ENCODE results near the gene FNIP1.
"Not testable (repeated sequence)": the region's sequence is repeated elsewhere in the genome, so short reads cannot be mapped to it uniquely, and the experiment has no call there.

Gene FNIP1

DNA sequence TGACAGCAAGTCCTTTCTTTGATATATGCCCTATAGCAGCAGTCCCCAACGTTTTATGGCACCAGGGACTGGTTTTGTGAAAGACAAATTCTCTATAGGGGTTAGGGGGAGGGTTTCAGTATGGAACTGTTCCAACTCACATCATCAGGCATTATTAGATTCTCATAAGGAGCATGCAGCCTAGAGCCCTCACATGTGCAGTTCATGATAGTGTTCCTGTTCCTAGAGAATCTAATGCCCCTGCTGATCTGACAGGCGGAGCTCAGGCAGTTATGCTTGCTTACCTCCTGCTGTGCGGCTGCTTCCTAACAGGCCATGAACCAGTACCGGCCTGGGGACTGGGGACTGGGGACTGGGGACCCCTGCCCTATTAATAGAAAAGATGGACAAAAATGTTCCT, 159.1 kb downstream of the FNIP1 start:
- no peak for DNase-seq (ENCODE audit: low spot score)

DNA sequence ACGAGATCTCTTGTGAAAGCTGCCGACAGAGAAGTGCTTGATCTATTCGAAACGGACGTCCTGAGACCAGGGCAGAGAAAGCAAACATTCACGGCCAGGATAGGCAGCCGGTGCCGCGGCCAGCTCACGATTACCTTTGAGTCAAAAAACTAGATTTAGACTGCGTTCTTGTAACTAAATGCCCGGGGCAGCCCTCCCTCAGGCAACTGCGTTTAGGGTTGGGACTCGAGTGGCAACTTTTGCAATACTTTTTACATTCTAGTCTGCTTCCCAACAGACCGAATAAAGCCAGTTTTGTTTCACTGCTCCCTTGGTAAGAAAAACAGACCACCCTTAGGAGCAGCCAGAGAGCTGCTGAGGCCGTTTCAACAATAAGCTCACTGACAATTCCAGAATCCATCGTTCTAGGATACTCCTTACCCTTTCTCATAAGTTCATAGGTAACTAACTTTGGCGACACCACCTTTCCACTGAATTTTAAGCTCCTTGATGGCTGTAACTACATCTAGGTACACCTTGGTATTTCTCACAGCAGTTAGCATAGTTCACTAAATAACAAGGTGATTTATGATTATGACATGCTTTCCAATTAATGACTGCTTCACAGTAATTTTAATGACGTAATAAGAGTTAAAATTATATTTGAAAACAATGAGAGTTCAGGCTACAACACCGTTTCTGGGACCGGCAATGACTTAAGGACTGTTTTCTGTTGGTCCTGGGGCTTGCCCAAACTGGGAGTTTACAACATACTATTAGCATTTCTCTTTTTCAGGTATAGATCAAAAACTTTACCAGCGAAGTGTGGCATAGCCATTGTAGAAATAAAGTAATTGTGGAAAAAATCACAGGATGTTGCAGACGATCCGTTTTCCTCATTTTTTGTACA, 160.9 kb downstream of the FNIP1 start:
- DNase-seq (ENCODE audit: low spot score) = no peak

DNA sequence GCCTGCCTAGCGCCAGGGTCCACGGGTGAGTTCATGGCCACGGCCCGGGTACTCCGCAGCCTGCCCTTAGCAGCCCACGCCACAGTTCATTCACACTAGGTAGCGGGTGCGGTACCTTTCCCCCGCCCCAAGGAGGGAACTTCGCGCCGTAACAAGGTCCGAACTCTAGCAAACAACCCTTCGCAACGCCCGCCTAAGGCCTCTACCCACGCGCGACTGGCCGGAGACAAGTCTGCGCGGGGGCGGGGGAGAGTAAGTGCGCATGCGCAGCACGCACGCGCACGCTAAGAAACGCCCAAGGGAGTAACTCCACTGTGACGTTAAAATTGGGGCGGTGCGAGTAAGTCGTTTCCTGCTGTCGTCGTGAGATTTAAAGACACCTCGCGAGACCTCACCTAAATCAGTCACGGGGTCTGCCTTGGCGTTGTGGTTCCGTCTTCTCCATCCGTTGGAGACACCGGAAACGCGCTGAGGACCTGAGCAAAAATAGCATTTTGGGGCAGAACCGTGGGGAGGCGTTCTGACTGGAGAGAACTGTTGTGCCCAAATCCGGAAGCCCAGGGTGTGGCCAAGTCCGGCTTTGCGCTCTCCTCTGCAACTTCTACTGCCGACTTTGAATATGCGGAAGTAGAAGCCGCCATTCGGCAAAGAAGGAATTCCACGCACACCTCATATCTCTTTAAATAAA, 161.7 kb downstream of the FNIP1 start, which contains the start of gene RAPGEF6:
Gene RAPGEF6 (minus strand): TSS at position 234 of the 688 bp plus-strand sequence. CDS start 199 bp downstream, at position 35.
- peak; percentile 89 for DNase-seq (ENCODE audit: low spot score)

GRCh38 chr5:131634666-131634995, 162.2 kb downstream of the FNIP1 start:
- peak; percentile 74 for DNase-seq (ENCODE audit: low spot score)

- DNase-seq (ENCODE audit: low spot score) = no peak
These were observed 162.6 kb downstream of the FNIP1 start for GRCh38 chr5:131634238-131634637.

GRCh38 chr5:131633830-131634229, 163.0 kb downstream of the FNIP1 start:
- DNase-seq (ENCODE audit: low spot score) = no peak

GRCh38 chr5:131630963-131631350, 165.9 kb downstream of the FNIP1 start:
- DNase-seq (ENCODE audit: low spot score) = no peak

DNA sequence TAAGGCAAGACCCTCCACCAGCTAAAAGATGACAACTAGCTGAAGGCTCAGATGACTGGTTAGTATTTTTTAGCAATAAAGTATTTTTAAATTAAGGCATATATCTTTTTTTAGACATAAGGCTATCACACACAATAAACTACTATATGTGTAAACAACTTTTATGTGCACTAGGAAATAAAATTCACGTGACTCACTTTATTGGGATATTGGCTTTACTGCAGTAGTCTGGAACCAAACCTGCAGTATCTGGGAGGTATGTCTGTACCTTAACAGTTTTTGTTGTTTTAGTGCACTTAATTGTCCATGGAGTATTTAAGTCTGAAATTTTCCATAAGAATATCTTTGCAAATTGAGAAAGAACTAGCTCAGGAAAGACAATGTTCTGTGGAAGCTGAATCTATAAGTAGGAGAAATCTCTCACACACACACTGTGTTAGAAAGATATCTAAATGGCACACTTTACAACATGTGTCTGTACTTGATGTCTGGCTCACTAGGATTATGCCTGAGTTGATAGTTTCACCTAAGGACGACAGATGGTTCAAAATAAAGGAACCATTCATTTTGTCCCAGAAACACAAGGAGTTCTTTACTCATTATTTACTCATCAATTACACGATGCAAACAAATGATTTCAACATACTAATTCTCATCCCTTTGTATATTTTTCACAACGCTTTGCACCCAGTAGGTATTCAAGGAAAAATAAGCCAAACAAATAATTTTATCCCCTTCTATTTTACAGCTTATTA, 166.4 kb downstream of the FNIP1 start:
- no peak for DNase-seq (ENCODE audit: low spot score)

DNA sequence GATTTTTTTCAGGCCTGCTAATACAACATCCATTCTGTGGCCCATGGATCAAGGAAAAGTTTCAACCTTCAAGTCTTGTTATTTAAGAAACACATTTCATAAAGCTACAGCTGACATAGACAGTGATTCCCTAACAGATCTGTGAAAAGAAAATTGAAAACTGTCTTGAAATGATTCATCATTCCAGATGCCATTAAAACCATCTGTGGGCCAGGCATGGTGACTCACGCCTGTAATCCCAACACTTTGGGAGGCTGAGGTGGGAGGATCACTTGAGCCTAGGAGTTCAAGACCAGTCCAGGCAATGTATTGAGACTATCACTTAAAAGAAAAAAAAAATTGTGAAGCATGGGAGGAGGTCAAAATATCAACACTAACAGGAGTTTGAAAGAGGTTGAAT, 167.8 kb downstream of the FNIP1 start:
- DNase-seq (ENCODE audit: low spot score) = no peak

DNA sequence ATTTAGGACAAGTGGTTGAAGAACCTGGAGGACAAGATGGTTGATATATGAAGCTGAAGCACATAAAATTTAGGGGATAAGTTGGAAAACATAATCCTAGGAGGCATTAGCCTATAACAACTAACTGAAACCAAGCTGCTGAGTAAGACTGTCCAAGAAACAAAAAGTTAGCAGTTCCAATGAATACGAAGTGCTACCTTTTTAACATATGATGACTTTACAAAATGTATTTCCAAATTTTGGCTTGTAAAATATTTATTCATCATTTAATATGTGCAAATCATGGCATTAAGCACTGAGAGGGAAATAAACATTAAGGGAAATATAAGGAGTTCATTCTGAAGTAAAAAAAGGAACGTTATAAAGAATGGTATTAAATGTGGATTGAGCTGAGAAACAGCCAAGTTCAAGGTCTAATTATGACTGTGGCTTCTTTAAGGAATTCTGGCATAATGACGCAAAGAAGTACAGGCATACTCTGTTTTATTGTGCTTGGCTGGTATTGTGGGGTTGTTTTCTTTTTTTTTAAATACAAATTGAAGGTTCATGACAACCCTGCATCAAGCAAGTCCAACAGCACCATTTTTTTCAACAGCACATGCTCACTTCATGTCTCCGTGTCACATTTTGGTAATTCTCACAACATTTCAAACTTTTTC, 169.5 kb downstream of the FNIP1 start:
- DNase-seq (ENCODE audit: low spot score) = no peak

DNA sequence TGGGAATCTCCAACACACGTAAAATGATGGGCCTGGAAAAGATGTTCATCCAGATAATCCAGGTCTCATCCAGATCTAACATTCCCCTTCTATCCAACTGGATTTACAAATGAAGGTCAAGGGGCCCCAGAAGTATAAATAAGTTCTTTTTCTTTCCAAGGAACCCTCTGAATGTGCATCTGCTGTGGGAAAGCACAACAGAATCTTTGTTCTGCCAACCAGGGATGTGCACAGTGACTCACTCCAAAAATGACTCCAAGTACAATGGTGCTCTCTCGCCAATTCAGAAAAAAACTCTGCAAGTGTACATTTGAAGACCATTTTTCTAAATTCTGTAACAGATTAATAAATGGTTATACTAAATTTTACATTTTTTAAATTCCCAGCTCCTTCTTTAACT, 174.2 kb downstream of the FNIP1 start:
- no peak for DNase-seq (ENCODE audit: low spot score)

DNA sequence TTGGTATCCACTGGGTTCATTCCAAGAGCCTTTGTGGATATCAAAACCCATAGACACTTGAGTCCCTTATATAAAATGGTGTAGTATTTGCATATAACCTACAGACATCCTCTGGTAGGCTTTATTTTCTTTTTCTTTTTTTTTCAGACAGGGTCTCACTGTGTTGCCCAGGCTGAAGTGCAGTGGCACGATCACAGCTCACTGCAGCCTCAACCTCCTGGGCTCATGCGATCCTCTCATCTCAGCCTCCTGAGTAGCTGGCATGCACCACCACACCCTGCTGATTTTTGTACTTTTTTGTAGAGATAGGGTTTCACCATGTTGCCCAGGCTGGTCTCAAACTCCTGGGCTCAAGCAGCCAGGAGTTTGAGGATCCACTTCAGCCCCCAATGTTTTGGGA, 175.7 kb downstream of the FNIP1 start:
- not testable (repeated sequence) for DNase-seq (ENCODE audit: low spot score)

DNA sequence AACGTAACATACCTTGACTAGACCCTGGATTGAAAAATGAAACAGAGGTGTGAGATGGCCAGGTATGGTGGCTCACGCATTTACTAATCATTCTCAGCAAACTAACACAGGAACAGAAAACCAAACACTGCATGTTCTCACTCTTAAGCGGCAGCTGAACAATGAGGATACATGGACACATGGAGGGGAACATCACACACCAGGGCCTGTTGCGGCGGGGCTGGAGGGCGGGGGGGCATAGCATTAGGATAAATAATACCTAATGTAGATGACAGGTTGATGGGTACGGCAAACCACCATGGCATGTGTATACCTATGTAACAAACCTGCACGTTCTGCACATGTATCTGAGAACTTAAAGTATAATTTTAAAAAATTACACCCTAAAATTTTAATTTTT, 177.7 kb downstream of the FNIP1 start:
- no peak for DNase-seq (ENCODE audit: low spot score)

DNA sequence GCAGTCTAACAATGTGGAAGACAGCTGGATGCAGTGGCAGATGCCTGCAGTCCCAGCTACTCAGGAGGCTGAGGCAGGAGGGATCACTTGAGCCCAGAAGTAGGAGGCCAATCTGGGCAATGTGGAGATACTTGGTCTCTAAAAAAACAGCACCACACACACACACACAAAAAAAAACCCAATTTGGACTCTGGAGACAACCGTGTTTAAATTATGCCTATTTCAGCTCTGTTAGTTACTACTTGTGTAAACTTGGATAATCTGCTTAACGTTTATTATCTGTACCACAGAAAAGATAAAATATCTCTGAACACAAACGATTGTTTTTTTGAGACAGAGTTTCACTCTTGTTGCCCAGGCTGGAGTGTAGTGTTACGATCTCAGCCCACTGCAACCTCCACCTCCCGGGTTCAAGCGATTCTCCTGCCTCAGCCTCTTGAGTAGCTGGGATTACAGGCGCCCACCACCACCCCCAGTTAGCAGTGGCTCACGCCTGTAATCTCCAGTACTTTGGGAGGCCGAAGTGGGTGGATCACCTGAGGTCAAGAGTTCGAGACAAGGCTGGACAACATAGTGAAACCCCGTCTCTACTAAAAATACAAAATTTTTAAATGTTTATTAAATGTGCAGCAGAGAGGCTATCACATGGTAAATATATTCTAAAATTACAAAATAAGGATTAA, 179.5 kb downstream of the FNIP1 start:
- DNase-seq (ENCODE audit: low spot score) = no peak

- no peak for DNase-seq (ENCODE audit: low spot score)
These were observed 180.9 kb downstream of the FNIP1 start for GRCh38 chr5:131615957-131616356.

GRCh38 chr5:131613423-131613822, 183.4 kb downstream of the FNIP1 start:
- no peak for DNase-seq (ENCODE audit: low spot score)

DNA sequence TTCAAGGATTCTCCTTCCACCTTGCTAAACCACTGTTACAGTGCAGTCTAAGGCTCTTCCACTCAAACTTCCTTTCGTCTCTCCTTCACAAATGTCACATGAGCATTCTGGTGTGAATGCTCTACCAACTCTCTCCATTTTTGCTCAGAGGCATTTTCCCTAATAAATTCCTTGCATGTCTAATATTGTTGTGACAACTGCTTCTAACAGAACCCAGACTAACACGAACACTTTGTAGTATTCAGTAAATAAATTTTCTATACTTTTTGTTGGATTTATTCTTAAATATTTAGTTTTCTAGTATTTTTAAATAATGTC, 185.8 kb downstream of the FNIP1 start:
- no peak for DNase-seq (ENCODE audit: low spot score)

GRCh38 chr5:131610198-131611063, 186.4 kb downstream of the FNIP1 start:
- peak; percentile 50 for DNase-seq (ENCODE audit: low spot score)

DNA sequence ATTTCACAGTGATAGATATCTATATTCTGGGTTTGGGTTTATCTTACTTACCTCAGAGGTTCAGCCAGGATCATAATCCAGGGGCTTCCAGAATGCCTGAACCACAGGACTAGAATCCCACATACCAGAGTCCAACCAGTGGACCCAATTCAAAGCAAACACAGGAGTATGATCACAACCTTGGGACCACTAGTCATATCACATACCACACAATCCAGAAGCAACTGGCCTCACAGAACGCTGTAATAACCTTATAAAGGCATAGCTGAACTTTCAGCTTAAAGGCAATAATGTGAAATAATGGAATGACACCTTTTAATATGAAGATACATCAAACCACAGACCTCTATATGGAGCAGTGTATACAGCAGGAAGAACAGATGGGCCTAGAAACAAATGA, 187.0 kb downstream of the FNIP1 start:
- DNase-seq (ENCODE audit: low spot score) = no peak

GRCh38 chr5:131608597-131608996, 188.2 kb downstream of the FNIP1 start:
- no peak for DNase-seq (ENCODE audit: low spot score)
